K562 (cell line): Measurements from ENCODE around the gene TMC6. TPM values are rescaled to one million over a fixed set of nuclear protein-coding genes. Genes with fewer than 3 reads are reported as not detected.
A peak's percentile ranks its signal among the peaks of the same experiment; 100 is the strongest.

Experiments used
- HMGN3 ChIP-seq: IDR thresholded peaks from 2 replicates; pipeline ENCODE4 v1.6.1; 2011; ENCODE audit warnings: borderline replicate concordance, low read depth, mild to moderate bottlenecking, mixed read lengths, low read length; ENCODE audit not compliant: insufficient read length; ENCODE audit errors: extremely low read depth
- HNRNPH1 ChIP-seq: fragments of 200-400 bp; formaldehyde crosslinking; optimal IDR thresholded peaks from 2 replicates; pipeline ENCODE3; 2017; ENCODE audit warnings: low read depth, mild to moderate bottlenecking, low read length, moderate library complexity
- POLR2H ChIP-seq: IDR thresholded peaks from 2 replicates; pipeline ENCODE4 v1.6.1; 2016; ENCODE audit warnings: missing genetic modification characterization, low read depth, mild to moderate bottlenecking, control low read depth, missing compliant biosample characterization, moderate library complexity
- RBFOX2 ChIP-seq: fragments of 200-400 bp; formaldehyde crosslinking; IDR thresholded peaks from 2 replicates; pipeline ENCODE4 v1.6.1; 2017; ENCODE audit warnings: low read depth, mild to moderate bottlenecking, low read length, moderate library complexity
- TOE1 ChIP-seq, 2 experiments: fragments of 450-650 bp in 1 of 2; sonication (generic) in 1 of 2; formaldehyde crosslinking in 1 of 2; IDR thresholded peaks; 2 replicates each; pipeline versions ENCODE4 v1.7.1 to v1.8.0; 2016 to 2022; ENCODE audit warnings: borderline replicate concordance in 2 of 2, mild to moderate bottlenecking in 2 of 2, antibody characterized with exemption in 1 of 2, inconsistent platforms in 1 of 2, low read depth in 1 of 2, missing genetic modification reagents in 1 of 2, moderate library complexity in 1 of 2
- ZNF431 ChIP-seq: sonication (generic); formaldehyde crosslinking; IDR thresholded peaks from 2 replicates; pipeline ENCODE4 v1.8.0; 2022; ENCODE audit warnings: mild to moderate bottlenecking, missing genetic modification reagents
- ZNF696 ChIP-seq: fragments of 250-450 bp; sonication (Bioruptor Pico); conservative IDR thresholded peaks from 2 replicates; pipeline ENCODE4 v1.4.0; 2020; ENCODE audit warnings: mild to moderate bottlenecking, moderate library complexity
- polyA plus RNA-seq, 8 experiments: library from polyadenylated mRNA; depleted of rRNA in 4 of 8; stranded (reverse) in 5 of 8; unstranded in 3 of 8; fragments of >200 nt; fragmentation: Nextera tagmentation in 2 of 8; fragmentation: Illumina TruSeq in 1 of 8; extraction: Ambion mirVana in 2 of 8; extraction: Trizol in 1 of 8; gene quantifications; 2 replicates each; pipeline versions ENCODE4 v1.2.1 to v1.2.3, GENCODE V29; 2011 to 2014; ENCODE audit warnings: inconsistent platforms in 1 of 8, missing spikeins in 1 of 8
- total RNA-seq, 7 experiments: library from RNA; depleted of rRNA in 6 of 7; stranded (reverse); fragments of >200 nt in 6 of 7; fragmentation: Illumina TruSeq in 2 of 7; extraction: Trizol in 2 of 7; gene quantifications; 2 replicates each; pipeline versions ENCODE4 v1.2.1 to v1.2.3, GENCODE V29; 2011 to 2021; ENCODE audit warnings: low replicate concordance in 1 of 7
- TF ChIP-seq, protein P1 (sequence below), 2 experiments: IDR thresholded peaks; 2 replicates each; pipeline ENCODE4 v1.6.1; 2012; ENCODE audit warnings: improper control_type of control experiment in 2 of 2, low read depth in 2 of 2, low read length in 2 of 2, borderline replicate concordance in 1 of 2
- TF ChIP-seq, protein P2 (sequence below): fragments of 250-450 bp; sonication (Bioruptor Pico); IDR thresholded peaks from 2 replicates; pipeline ENCODE4 v1.4.0; 2020; ENCODE audit warnings: mild to moderate bottlenecking, moderate library complexity
- TF ChIP-seq, protein P3 (sequence below): sonication (generic); formaldehyde crosslinking; IDR thresholded peaks from 2 replicates; pipeline ENCODE4 v1.8.1; 2023; ENCODE audit warnings: mild to moderate bottlenecking, missing genetic modification reagents
- TF ChIP-seq, protein P4 (sequence below), 3 experiments: fragments of 200-800 bp in 1 of 3; fragments of 250-450 bp in 1 of 3; fragments of 450-650 bp in 1 of 3; sonication (Bioruptor Pico) in 1 of 3; sonication (Bioruptor generic) in 1 of 3; formaldehyde crosslinking in 1 of 3; IDR thresholded peaks; 2 replicates each; pipeline versions ENCODE4 v1.6.1 to v1.8.0; 2016 to 2022; ENCODE audit warnings: mild to moderate bottlenecking in 2 of 3, missing genetic modification characterization in 2 of 3, missing compliant biosample characterization in 1 of 3, moderate library complexity in 1 of 3
- TF ChIP-seq, protein P5 (sequence below), 3 experiments: IDR thresholded peaks in 2 of 3; conservative IDR thresholded peaks in 1 of 3; 2 replicates each; pipeline ENCODE4 v1.5.1; 2011 to 2012; ENCODE audit warnings: low read length in 3 of 3, mild to moderate bottlenecking in 3 of 3, control low read depth in 2 of 3, improper control_type of control experiment in 1 of 3, inconsistent platforms in 1 of 3, low read depth in 1 of 3, mixed read lengths in 1 of 3, moderate library complexity in 1 of 3; ENCODE audit not compliant: insufficient read depth in 2 of 3

TMC6 gene
- total and polyA plus RNA-seq, 9 of the 15 experiments (the other 6 are each of a cell fraction or from before 2014, with no cell fraction given) = 4.1 to 351 (median 66.9) TPM

DNA sequence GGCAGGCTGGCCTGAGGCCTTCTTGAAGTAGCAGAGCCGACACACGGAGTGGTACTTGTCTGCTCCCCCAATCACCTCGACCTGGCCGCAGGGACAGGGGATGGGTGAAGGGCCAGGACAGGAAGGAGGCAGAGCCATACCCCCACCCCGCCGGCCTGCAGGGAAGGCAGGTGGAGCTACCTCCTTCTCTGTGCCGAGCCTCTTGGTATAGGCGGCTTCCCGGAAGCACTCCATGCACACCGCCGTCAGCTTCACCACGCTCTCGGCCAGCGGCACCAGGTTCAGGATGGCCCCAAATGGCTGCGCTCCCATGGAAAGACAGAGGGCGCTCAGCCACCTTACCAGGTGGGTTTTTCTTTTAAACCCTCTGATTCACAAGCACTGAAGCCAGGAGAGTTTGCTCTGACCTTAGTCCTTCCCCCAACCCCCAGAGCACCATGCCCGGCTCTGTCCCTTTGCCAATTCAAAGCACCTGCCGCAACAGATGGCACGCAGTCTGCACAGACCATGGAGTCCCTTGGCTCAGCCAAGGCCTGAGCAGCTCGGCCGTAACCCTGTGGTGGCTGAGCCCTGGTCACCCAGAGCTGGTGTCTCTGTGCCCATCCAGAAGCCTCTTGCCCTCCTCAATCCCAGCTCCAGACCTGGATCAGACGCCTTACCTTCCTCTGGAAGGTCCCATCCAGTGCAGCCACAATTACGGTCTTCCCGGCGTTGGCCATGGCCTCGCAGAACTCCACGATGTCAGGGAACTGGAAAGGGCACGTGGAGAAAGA, 46.5 kb upstream of the TMC6 start (continued):
- TF ChIP-seq, protein P1, sequence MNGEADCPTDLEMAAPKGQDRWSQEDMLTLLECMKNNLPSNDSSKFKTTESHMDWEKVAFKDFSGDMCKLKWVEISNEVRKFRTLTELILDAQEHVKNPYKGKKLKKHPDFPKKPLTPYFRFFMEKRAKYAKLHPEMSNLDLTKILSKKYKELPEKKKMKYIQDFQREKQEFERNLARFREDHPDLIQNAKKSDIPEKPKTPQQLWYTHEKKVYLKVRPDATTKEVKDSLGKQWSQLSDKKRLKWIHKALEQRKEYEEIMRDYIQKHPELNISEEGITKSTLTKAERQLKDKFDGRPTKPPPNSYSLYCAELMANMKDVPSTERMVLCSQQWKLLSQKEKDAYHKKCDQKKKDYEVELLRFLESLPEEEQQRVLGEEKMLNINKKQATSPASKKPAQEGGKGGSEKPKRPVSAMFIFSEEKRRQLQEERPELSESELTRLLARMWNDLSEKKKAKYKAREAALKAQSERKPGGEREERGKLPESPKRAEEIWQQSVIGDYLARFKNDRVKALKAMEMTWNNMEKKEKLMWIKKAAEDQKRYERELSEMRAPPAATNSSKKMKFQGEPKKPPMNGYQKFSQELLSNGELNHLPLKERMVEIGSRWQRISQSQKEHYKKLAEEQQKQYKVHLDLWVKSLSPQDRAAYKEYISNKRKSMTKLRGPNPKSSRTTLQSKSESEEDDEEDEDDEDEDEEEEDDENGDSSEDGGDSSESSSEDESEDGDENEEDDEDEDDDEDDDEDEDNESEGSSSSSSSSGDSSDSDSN (IDR thresholded peaks at IDR 0.05; ENCODE audit: borderline replicate concordance in 1 of 2, low read depth in 2 of 2, low read length in 2 of 2) = no peak
- peak; percentile 65 for TF ChIP-seq RBFOX2
- TF ChIP-seq, protein P2, sequence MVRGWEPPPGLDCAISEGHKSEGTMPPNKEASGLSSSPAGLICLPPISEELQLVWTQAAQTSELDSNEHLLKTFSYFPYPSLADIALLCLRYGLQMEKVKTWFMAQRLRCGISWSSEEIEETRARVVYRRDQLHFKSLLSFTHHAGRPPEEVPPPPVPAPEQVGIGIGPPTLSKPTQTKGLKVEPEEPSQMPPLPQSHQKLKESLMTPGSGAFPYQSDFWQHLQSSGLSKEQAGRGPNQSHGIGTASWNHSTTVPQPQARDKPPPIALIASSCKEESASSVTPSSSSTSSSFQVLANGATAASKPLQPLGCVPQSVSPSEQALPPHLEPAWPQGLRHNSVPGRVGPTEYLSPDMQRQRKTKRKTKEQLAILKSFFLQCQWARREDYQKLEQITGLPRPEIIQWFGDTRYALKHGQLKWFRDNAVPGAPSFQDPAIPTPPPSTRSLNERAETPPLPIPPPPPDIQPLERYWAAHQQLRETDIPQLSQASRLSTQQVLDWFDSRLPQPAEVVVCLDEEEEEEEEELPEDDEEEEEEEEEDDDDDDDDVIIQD (CRISPR knock-in tag) = no peak
- no peak for TF ChIP-seq TOE1 (IDR thresholded peaks at IDR 0.05; ENCODE audit: borderline replicate concordance)
- no peak for TF ChIP-seq TOE1 (CRISPR knock-in tag; IDR thresholded peaks at IDR 0.05; ENCODE audit: borderline replicate concordance, low read depth)
- TF ChIP-seq, protein P3, sequence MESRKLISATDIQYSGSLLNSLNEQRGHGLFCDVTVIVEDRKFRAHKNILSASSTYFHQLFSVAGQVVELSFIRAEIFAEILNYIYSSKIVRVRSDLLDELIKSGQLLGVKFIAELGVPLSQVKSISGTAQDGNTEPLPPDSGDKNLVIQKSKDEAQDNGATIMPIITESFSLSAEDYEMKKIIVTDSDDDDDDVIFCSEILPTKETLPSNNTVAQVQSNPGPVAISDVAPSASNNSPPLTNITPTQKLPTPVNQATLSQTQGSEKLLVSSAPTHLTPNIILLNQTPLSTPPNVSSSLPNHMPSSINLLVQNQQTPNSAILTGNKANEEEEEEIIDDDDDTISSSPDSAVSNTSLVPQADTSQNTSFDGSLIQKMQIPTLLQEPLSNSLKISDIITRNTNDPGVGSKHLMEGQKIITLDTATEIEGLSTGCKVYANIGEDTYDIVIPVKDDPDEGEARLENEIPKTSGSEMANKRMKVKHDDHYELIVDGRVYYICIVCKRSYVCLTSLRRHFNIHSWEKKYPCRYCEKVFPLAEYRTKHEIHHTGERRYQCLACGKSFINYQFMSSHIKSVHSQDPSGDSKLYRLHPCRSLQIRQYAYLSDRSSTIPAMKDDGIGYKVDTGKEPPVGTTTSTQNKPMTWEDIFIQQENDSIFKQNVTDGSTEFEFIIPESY (CRISPR knock-in tag) = peak; percentile 91
- no peak for TF ChIP-seq ZNF696 (CRISPR knock-in tag)
- TF ChIP-seq ZNF431 (CRISPR knock-in tag) = no peak
- TF ChIP-seq POLR2H = no peak
- TF ChIP-seq HNRNPH1 = no peak
- TF ChIP-seq HMGN3 = peak; percentile 6
- TF ChIP-seq, protein P4, sequence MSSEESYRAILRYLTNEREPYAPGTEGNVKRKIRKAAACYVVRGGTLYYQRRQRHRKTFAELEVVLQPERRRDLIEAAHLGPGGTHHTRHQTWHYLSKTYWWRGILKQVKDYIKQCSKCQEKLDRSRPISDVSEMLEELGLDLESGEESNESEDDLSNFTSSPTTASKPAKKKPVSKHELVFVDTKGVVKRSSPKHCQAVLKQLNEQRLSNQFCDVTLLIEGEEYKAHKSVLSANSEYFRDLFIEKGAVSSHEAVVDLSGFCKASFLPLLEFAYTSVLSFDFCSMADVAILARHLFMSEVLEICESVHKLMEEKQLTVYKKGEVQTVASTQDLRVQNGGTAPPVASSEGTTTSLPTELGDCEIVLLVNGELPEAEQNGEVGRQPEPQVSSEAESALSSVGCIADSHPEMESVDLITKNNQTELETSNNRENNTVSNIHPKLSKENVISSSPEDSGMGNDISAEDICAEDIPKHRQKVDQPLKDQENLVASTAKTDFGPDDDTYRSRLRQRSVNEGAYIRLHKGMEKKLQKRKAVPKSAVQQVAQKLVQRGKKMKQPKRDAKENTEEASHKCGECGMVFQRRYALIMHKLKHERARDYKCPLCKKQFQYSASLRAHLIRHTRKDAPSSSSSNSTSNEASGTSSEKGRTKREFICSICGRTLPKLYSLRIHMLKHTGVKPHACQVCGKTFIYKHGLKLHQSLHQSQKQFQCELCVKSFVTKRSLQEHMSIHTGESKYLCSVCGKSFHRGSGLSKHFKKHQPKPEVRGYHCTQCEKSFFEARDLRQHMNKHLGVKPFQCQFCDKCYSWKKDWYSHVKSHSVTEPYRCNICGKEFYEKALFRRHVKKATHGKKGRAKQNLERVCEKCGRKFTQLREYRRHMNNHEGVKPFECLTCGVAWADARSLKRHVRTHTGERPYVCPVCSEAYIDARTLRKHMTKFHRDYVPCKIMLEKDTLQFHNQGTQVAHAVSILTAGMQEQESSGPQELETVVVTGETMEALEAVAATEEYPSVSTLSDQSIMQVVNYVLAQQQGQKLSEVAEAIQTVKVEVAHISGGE (CRISPR knock-in tag; IDR thresholded peaks at IDR 0.05) = no peak
- TF ChIP-seq, protein P5, sequence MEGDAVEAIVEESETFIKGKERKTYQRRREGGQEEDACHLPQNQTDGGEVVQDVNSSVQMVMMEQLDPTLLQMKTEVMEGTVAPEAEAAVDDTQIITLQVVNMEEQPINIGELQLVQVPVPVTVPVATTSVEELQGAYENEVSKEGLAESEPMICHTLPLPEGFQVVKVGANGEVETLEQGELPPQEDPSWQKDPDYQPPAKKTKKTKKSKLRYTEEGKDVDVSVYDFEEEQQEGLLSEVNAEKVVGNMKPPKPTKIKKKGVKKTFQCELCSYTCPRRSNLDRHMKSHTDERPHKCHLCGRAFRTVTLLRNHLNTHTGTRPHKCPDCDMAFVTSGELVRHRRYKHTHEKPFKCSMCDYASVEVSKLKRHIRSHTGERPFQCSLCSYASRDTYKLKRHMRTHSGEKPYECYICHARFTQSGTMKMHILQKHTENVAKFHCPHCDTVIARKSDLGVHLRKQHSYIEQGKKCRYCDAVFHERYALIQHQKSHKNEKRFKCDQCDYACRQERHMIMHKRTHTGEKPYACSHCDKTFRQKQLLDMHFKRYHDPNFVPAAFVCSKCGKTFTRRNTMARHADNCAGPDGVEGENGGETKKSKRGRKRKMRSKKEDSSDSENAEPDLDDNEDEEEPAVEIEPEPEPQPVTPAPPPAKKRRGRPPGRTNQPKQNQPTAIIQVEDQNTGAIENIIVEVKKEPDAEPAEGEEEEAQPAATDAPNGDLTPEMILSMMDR (IDR thresholded peaks at IDR 0.05 in 2 of 3, conservative IDR thresholded peaks at IDR 0.05 in 1 of 3; ENCODE audit: insufficient read depth in 2 of 3, low read depth in 1 of 3, low read length in 3 of 3) = peak; percentile 31 to 37 (median 36); a peak in 4 of 6 replicates
